ENCODE results near the gene TEX14. TPM values are rescaled to one million over a fixed set of nuclear protein-coding genes. Genes with fewer than 3 reads are reported as not detected.

The TEX14 gene
- total RNA-seq, 6 donors from 2014 or later = 0.10 to 1.4 (median 0.63) TPM

GRCh38 chr17:58514770-58515157 is 177.1 kb downstream of the TEX14 start:
- Histone ChIP-seq H3K4me1 (peaks cover 31 to 57% (median 49%) of the 10 kb centered on the region in 4 donors), H3K36me3 (peaks cover 19 to 31% (median 27%) of the 10 kb centered on the region in 4 donors), H3K9me3 (no peaks in the 10 kb centered on the region), H3K4me3 (peak overlapping the region in 3 of 4 donors; percentile 65 to 82 (median 72)), H3K27ac (peak overlapping the region; percentile 62 to 97 (median 78)), H3K27me3 (no peaks in the 10 kb centered on the region)
- WGBS, 2 donors = 33 to 36% methylated on average over 11 of the region's 11 CpGs
- TF ChIP-seq POLR2AphosphoS5 (IDR thresholded peaks at IDR 0.05) (no peak), EP300 (IDR thresholded peaks at IDR 0.05) (no peak), CTCF (IDR thresholded peaks at IDR 0.05) (no peak), POLR2A (IDR thresholded peaks at IDR 0.05) (no peak)
- ATAC-seq (ENCODE audit: low FRiP score in 2 of 2) = no peak
- no peak for DNase-seq

GRCh38 chr17:58513965-58514769 is 177.7 kb downstream of the TEX14 start, which contains the start of gene MTMR4:
Gene MTMR4 (minus strand): TSS chr17:58514638. CDS start chr17:58514407, 231 bp downstream.
- peak within 1 kb of the TSS; percentile 62 to 97 (median 78) for H3K27ac ChIP-seq
- H3K9me3 ChIP-seq = no peaks in the 10 kb centered on the region
- DNase-seq = peak; percentile 93 to 95
- H3K4me3 ChIP-seq = peak within 1 kb of the TSS; percentile 6 to 82 (median 68)
- TF ChIP-seq POLR2A (IDR thresholded peaks at IDR 0.05) (peak in 2 of 4 donors; percentile 13 to 61), POLR2AphosphoS5 (IDR thresholded peaks at IDR 0.05) (no peak)
- H3K4me1 ChIP-seq = peaks cover 28 to 54% (median 43%) of the 10 kb centered on the region in 4 donors
- ATAC-seq (ENCODE audit: low FRiP score in 2 of 2) = peak; percentile 52 to 68
- WGBS, 2 donors = 2 to 6% methylated on average over 12 to 59 of the region's 64 CpGs
- peaks cover 20 to 37% (median 32%) of the 10 kb centered on the region in 4 donors for H3K36me3 ChIP-seq
- no peaks in the 10 kb centered on the region for H3K27me3 ChIP-seq

DNA sequence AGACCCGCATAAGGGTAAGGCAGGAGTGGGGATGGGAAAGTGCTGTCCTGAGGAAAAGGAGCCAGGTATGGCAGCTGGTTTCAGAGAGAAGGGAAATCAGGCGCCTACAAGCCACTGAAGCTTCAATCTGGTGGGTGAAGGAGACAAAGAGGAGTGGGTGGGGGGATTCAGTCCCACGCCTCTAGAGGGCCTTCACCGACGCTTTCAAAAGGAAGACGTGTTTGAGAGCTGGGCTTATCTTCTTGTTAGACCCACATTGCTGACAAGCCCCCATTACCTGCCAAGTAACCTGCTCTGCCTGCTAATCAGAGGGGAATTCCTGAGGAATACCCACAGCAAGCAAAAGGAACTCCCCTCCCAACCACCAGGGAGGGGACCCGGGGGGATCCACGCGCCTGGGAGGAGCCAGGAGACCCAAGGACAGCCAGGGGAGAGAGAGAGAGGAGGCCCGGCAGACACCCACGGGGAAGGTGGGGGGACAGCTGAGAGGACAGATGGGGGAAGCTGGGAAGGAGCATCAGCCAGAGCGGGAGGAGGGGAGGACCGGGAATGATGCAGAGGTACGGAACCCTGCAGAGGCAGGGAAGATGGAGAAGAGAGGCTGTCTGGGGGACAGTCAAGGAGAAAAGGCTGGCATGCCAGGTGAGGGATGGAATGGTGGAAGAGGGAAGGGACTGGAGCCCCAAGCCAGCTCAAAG is 178.4 kb downstream of the TEX14 start:
- WGBS, 2 donors = 37 to 40% methylated on average over 14 of the region's 14 CpGs
- ATAC-seq (ENCODE audit: low FRiP score in 2 of 2) = no peak

GRCh38 chr17:58510075-58510474 is 181.8 kb downstream of the TEX14 start:
- H3K9me3 ChIP-seq = no peaks in the 10 kb centered on the region
- H3K27ac ChIP-seq = no peak overlapping the region
- TF ChIP-seq POLR2A (IDR thresholded peaks at IDR 0.05) (no peak), POLR2AphosphoS5 (IDR thresholded peaks at IDR 0.05) (no peak)
- peaks cover 41 to 77% (median 70%) of the 10 kb centered on the region in 4 donors for H3K36me3 ChIP-seq
- DNase-seq = no peak
- WGBS, 2 donors = 96 to 97% methylated on average over 5 of the region's 5 CpGs
- no peak for ATAC-seq (ENCODE audit: low FRiP score in 2 of 2)
- H3K4me3 ChIP-seq = no peak overlapping the region
- peaks cover 15 to 31% (median 19%) of the 10 kb centered on the region in 4 donors for H3K4me1 ChIP-seq
- H3K27me3 ChIP-seq = no peaks in the 10 kb centered on the region

More for the DNA sequence above, 178.4 kb downstream of the TEX14 start:
- no peak for DNase-seq
- Histone ChIP-seq H3K4me3 (peak overlapping the region; percentile 6 to 82 (median 68)), H3K27ac (peak overlapping the region in 1 of 4 donors; percentile 84), H3K4me1 (peaks cover 25 to 47% (median 38%) of the 10 kb centered on the region in 4 donors), H3K9me3 (no peaks in the 10 kb centered on the region), H3K27me3 (no peaks in the 10 kb centered on the region), H3K36me3 (peaks cover 27 to 44% (median 39%) of the 10 kb centered on the region in 4 donors)
- TF ChIP-seq EP300 (IDR thresholded peaks at IDR 0.05) (no peak), CTCF (IDR thresholded peaks at IDR 0.05) (no peak), POLR2AphosphoS5 (IDR thresholded peaks at IDR 0.05) (no peak), POLR2A (IDR thresholded peaks at IDR 0.05) (no peak)

GRCh38 chr17:58508341-58509067 is 183.3 kb downstream of the TEX14 start:
- TF ChIP-seq POLR2A (IDR thresholded peaks at IDR 0.05) (no peak), CTCF (IDR thresholded peaks at IDR 0.05) (no peak), POLR2AphosphoS5 (IDR thresholded peaks at IDR 0.05) (no peak), EP300 (IDR thresholded peaks at IDR 0.05) (no peak)
- H3K27ac ChIP-seq = no peak overlapping the region
- no peak for DNase-seq
- H3K4me1 ChIP-seq = peaks cover 6 to 22% (median 11%) of the 10 kb centered on the region in 4 donors
- no peaks in the 10 kb centered on the region for H3K27me3 ChIP-seq
- ATAC-seq (ENCODE audit: low FRiP score in 2 of 2) = no peak
- H3K4me3 ChIP-seq = no peak overlapping the region
- H3K9me3 ChIP-seq = no peaks in the 10 kb centered on the region
- peaks cover 45 to 93% (median 86%) of the 10 kb centered on the region in 4 donors for H3K36me3 ChIP-seq
- WGBS, 2 donors = 90 to 94% methylated on average over 10 of the region's 10 CpGs
